Gastroesophageal sphincter (tissue), 4 donors: ENCODE data around the gene KLHL29. TPM values are rescaled to one million over a fixed set of nuclear protein-coding genes. Genes with fewer than 3 reads are reported as not detected.

Experiments used
- ATAC-seq: fragments of 150-250 bp; one replicate; pipeline ENCODE4 v1.9.1; 2016; ENCODE audit warnings: mild to moderate bottlenecking, moderate library complexity
- H3K27ac ChIP-seq, 4 donors: fragments of 200-600 bp; sonication (generic) in 3 of 4; 1 replicate in 3 of 4; 2 replicates in 1 of 4; pipeline ENCODE4 v1.5.1; 2016 to 2019
- H3K27me3 ChIP-seq: fragments of 200-600 bp; sonication (generic); one replicate; pipeline ENCODE4 v1.5.1; 2019
- H3K36me3 ChIP-seq, 2 donors: fragments of 200-600 bp; sonication (generic); one replicate each; pipeline ENCODE4 v1.5.1; 2019; ENCODE audit warnings: control low read depth in 1 of 2
- H3K4me1 ChIP-seq, 3 donors: fragments of 200-600 bp; sonication (generic); 1 replicate in 2 of 3; 2 replicates in 1 of 3; pipeline ENCODE4 v1.5.1; 2016 to 2019; ENCODE audit warnings: control low read depth in 2 of 3
- H3K4me3 ChIP-seq, 2 donors: fragments of 200-600 bp; sonication (generic); one replicate each; pipeline ENCODE4 v1.5.1; 2019; ENCODE audit warnings: mild to moderate bottlenecking in 1 of 2, moderate library complexity in 1 of 2
- H3K9me3 ChIP-seq, 3 donors: fragments of 200-600 bp; sonication (generic); one replicate each; pipeline ENCODE4 v1.5.1; 2017 to 2019; ENCODE audit warnings: control low read depth in 2 of 3
- EP300 ChIP-seq: sonication (generic); formaldehyde crosslinking; IDR thresholded peaks from one replicate; pipeline ENCODE4 v1.6.1; 2017; ENCODE audit warnings: antibody characterized with exemption, mild to moderate bottlenecking
- POLR2A ChIP-seq, 2 donors: fragments of 450-650 bp; IDR thresholded peaks; one replicate each; pipeline ENCODE4 v1.6.1; 2017; ENCODE audit warnings: antibody characterized with exemption in 2 of 2, mild to moderate bottlenecking in 2 of 2, moderate library complexity in 1 of 2
- POLR2AphosphoS5 ChIP-seq: sonication (generic); formaldehyde crosslinking; IDR thresholded peaks from one replicate; pipeline ENCODE4 v1.6.1; 2017; ENCODE audit warnings: antibody characterized with exemption
- WGBS, 2 donors: methylation state at CpG; one replicate each; pipeline ENCODE4 v1.1.5; 2018; ENCODE audit warnings: low coverage in 1 of 2; 5-methylcytosine and 5-hydroxymethylcytosine counted together
- total RNA-seq, 4 donors: library from RNA; depleted of rRNA; stranded (reverse); fragments of >200 nt; gene quantifications; one replicate each; pipeline ENCODE4 v1.1.0, GENCODE V29; 2016
- TF ChIP-seq, protein P1 (sequence below), 4 experiments: fragments of 200-600 bp in 2 of 4; fragments of 450-650 bp in 2 of 4; sonication (generic) in 1 of 4; IDR thresholded peaks; one replicate each; pipeline ENCODE4 v1.5.1; 2017 to 2019; ENCODE audit warnings: antibody characterized with exemption in 4 of 4, mild to moderate bottlenecking in 2 of 4, moderate library complexity in 2 of 4

KLHL29 gene
- total RNA-seq, 4 donors from 2014 or later, result 15.2 to 31.5 (median 24.2) TPM

DNA sequence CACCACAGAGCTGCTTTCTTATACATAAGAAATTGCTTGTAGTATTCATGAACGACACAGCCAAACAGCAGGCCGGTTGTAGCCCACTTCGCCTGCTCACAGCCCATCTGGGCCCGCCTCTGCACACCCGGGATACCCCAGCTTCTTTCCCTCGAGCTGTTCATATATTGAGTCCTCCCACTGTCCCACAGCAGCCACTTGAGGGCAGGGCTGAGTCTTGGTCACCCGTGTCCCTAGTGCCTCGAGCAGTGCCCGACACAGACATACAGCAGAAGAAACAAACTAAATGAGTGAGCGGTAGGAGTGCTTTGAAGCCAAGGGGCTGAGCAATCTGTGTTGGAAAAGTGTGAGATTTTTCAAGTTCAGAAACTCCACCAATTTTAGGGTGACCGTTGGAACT lies 251.4 kb downstream of the KLHL29 start:
- H3K27me3 ChIP-seq, result no peaks in the 10 kb centered on the region
- H3K9me3 ChIP-seq, result no peaks in the 10 kb centered on the region
- no peak overlapping the region for H3K4me3 ChIP-seq
- H3K4me1 ChIP-seq, result peaks cover 0 to 19% (median 10%) of the 10 kb centered on the region in 3 donors
- 38 to 66% methylated on average over 4 to 7 of the region's 11 CpGs for WGBS, 2 donors
- H3K27ac ChIP-seq, result peak overlapping the region in 2 of 4 donors; percentile 58 to 62
- peak; percentile 42 for ATAC-seq
- H3K36me3 ChIP-seq, result peaks cover 0 to 26% of the 10 kb centered on the region in 2 donors
- no peak for TF ChIP-seq EP300
- TF ChIP-seq, protein P1, sequence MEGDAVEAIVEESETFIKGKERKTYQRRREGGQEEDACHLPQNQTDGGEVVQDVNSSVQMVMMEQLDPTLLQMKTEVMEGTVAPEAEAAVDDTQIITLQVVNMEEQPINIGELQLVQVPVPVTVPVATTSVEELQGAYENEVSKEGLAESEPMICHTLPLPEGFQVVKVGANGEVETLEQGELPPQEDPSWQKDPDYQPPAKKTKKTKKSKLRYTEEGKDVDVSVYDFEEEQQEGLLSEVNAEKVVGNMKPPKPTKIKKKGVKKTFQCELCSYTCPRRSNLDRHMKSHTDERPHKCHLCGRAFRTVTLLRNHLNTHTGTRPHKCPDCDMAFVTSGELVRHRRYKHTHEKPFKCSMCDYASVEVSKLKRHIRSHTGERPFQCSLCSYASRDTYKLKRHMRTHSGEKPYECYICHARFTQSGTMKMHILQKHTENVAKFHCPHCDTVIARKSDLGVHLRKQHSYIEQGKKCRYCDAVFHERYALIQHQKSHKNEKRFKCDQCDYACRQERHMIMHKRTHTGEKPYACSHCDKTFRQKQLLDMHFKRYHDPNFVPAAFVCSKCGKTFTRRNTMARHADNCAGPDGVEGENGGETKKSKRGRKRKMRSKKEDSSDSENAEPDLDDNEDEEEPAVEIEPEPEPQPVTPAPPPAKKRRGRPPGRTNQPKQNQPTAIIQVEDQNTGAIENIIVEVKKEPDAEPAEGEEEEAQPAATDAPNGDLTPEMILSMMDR (IDR thresholded peaks at IDR 0.05), result peak in 3 of 4 experiments; percentile 20 to 44 (median 26)

DNA sequence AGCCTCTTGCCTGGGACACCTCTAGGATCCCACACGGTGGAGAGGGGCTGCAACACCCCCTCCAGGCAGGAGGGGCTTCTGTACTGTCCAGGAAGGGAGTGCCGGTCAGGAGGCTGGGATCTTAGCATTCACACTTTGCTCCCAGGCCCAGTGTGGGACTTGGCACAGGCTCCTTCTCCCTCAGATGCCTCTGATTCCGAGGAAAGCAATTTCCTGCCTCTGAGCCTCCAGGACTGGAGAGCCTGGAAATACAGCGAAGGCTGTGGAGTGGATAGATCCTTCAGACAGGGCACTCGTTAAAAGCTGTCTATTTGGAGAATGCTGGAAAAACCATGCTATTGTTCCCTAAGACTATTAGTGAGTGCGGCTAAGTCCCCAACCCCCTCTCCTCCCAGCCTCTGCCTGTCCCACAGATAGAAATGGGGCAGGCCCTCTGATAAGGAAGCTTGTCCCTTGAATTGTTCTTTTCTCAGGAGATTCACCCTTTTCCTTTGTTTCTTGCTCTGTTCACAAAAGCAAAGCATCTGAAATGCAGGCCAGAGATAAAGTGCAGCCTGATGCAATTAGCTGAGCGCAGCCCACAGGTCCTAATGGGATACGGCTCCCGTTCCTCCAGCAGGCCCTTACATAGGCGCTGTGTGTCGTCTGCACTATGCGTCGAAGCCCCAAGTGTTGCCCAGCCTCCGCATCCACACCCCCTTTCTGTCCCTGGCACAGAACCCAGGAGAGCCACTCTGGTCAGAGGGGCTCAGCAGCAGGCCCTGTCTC lies 252.2 kb downstream of the KLHL29 start:
- TF ChIP-seq, protein P1 (IDR thresholded peaks at IDR 0.05), result no peak
- TF ChIP-seq POLR2AphosphoS5 (no peak), POLR2A (IDR thresholded peaks at IDR 0.05) (no peak), EP300 (no peak)
- peak; percentile 57 for ATAC-seq
- Histone ChIP-seq H3K36me3 (peaks cover 0 to 33% of the 10 kb centered on the region in 2 donors), H3K4me3 (no peak overlapping the region), H3K27ac (peak overlapping the region in 3 of 4 donors; percentile 50 to 62 (median 58)), H3K27me3 (no peaks in the 10 kb centered on the region), H3K4me1 (peaks cover 0 to 19% (median 10%) of the 10 kb centered on the region in 3 donors), H3K9me3 (no peaks in the 10 kb centered on the region)
- WGBS, 2 donors, result 21 to 70% methylated on average over 2 to 3 of the region's 14 CpGs

DNA sequence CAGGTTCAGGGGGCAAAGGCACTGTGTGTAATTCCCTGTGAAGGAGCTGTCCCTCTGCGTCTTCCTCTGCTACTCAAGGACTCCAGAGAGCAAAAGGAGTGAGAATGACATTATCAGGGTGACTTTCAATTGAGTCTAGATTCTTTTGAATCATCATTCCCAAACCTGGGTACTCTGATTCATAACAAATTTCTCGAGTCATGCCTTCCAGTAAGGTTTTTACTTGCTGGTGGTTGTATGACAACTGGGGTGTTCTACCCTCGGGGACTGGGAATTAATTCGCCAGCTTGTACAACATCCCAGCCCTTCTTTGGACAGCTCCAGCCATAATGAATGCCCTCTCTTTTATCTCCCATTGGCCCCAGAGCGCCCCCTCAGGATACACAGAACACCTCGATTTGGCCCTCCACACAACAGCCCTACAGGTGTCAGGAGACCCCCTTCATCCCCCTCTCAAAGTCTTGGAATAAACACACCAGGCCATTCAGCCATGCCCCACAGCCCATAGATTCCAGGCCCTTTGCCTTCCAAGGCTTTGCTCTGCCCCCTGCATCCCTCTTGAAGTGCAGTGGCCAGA lies 254.5 kb downstream of the KLHL29 start:
- 73 to 87% methylated on average over 4 to 6 of the region's 6 CpGs for WGBS, 2 donors
- no peak for ATAC-seq
- Histone ChIP-seq H3K36me3 (peaks cover 0 to 55% of the 10 kb centered on the region in 2 donors), H3K4me1 (peaks cover 0 to 19% (median 10%) of the 10 kb centered on the region in 3 donors), H3K4me3 (no peak overlapping the region), H3K9me3 (peaks cover 0 to 6% (median 0%) of the 10 kb centered on the region in 3 donors), H3K27ac (no peak overlapping the region), H3K27me3 (no peaks in the 10 kb centered on the region)
- TF ChIP-seq, protein P1 (IDR thresholded peaks at IDR 0.05), result no peak
- no peak for TF ChIP-seq POLR2A (IDR thresholded peaks at IDR 0.05)
- no peak for TF ChIP-seq POLR2AphosphoS5
- TF ChIP-seq EP300, result no peak

DNA sequence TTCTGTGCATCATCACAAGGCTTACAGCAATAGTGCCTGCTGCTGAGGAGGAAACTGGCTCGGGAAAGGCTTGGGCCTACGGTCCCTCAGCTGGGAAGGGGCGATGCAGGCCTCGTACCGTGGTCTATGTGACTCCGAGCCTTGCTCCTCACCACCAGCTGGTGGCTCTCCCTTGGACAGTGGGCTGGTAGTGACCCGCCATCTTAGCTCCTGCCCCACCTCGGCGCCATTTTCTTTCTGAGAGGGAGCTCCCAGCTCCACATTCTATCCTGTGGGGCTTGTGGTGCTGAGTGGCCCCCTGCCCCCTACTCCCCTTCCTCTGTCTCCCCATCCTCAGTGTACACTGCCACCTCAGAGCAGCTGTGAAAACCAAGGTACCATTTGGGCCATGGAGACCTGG lies 255.7 kb downstream of the KLHL29 start:
- peaks cover 0 to 19% (median 10%) of the 10 kb centered on the region in 3 donors for H3K4me1 ChIP-seq
- no peak overlapping the region for H3K27ac ChIP-seq
- TF ChIP-seq POLR2AphosphoS5 (no peak), EP300 (no peak), POLR2A (IDR thresholded peaks at IDR 0.05) (no peak)
- TF ChIP-seq, protein P1 (IDR thresholded peaks at IDR 0.05), result no peak
- ATAC-seq, result no peak
- peaks cover 0 to 6% (median 0%) of the 10 kb centered on the region in 3 donors for H3K9me3 ChIP-seq
- peaks cover 0 to 64% of the 10 kb centered on the region in 2 donors for H3K36me3 ChIP-seq
- 88 to 99% methylated on average over 3 to 7 of the region's 9 CpGs for WGBS, 2 donors
- no peak overlapping the region for H3K4me3 ChIP-seq
- no peaks in the 10 kb centered on the region for H3K27me3 ChIP-seq
